NB4 (cell line): ENCODE measurements around the gene SLC25A17.

ENCODE experiments used
- MYC ChIP-seq: IDR thresholded peaks from 2 replicates; pipeline ENCODE4 v1.6.1; 2011; ENCODE audit warnings: low read depth, low read length
- POLR2A ChIP-seq: IDR thresholded peaks from 2 replicates; pipeline ENCODE4 v1.6.1; 2011; ENCODE audit warnings: mild to moderate bottlenecking; ENCODE audit not compliant: insufficient read length; ENCODE audit errors: extremely low read depth
- TF ChIP-seq, protein P1 (sequence below): IDR thresholded peaks from one replicate; pipeline ENCODE4 v1.5.1; 2012; ENCODE audit warnings: low read depth, low read length
- TF ChIP-seq, protein P2 (sequence below): IDR thresholded peaks from 2 replicates; pipeline ENCODE4 v1.6.1; 2011; ENCODE audit warnings: low read depth, low read length

DNA sequence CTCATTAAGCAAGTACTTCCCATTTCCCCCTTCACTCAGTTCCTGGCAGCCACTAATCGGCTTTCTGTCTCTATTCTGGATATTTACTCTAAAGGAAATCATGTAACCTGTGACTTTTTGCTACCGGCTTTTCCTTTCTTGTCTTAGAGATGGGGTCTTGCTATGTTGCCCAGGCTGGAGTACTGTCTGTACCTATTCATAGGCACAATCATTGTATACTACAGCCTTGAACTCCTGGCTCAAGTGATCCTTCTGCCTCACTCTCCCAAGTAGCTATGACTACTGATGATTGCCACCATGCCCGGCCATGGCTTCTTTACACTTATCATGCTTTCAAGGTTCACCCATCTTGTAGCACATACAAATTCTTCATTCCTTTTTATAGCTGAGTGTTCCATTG is 12.4 kb downstream of the SLC25A17 start:
- no peak for TF ChIP-seq POLR2A
- TF ChIP-seq, protein P1, sequence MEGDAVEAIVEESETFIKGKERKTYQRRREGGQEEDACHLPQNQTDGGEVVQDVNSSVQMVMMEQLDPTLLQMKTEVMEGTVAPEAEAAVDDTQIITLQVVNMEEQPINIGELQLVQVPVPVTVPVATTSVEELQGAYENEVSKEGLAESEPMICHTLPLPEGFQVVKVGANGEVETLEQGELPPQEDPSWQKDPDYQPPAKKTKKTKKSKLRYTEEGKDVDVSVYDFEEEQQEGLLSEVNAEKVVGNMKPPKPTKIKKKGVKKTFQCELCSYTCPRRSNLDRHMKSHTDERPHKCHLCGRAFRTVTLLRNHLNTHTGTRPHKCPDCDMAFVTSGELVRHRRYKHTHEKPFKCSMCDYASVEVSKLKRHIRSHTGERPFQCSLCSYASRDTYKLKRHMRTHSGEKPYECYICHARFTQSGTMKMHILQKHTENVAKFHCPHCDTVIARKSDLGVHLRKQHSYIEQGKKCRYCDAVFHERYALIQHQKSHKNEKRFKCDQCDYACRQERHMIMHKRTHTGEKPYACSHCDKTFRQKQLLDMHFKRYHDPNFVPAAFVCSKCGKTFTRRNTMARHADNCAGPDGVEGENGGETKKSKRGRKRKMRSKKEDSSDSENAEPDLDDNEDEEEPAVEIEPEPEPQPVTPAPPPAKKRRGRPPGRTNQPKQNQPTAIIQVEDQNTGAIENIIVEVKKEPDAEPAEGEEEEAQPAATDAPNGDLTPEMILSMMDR = no peak
- TF ChIP-seq, protein P2, sequence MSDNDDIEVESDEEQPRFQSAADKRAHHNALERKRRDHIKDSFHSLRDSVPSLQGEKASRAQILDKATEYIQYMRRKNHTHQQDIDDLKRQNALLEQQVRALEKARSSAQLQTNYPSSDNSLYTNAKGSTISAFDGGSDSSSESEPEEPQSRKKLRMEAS = no peak
- no peak for TF ChIP-seq MYC
